MM.1S (cell line): ENCODE results near the gene SLC6A11.

Experiments used
- DNase-seq: peaks from one replicate; pipeline ENCODE4 v3.0.0-alpha.2; 2015
- H2AFZ ChIP-seq: fragments of 300-600 bp; sonication (generic); 2 replicates; pipeline ENCODE4 v1.6.0; 2016; ENCODE audit warnings: antibody characterized with exemption, low read length
- H3F3A ChIP-seq: fragments of 300-600 bp; sonication (generic); 2 replicates; pipeline ENCODE4 v1.6.1; 2016; ENCODE audit warnings: mild to moderate bottlenecking, antibody characterized with exemption, low read length, moderate library complexity, mixed read lengths; ENCODE audit not compliant: insufficient read depth
- H3K27ac ChIP-seq: fragments of 300-600 bp; sonication (generic); 2 replicates; pipeline ENCODE4 v1.5.1; 2016; ENCODE audit warnings: mild to moderate bottlenecking, low read length
- H3K27me3 ChIP-seq: fragments of 300-600 bp; sonication (generic); replicated peaks from 2 replicates; pipeline ENCODE4 v1.6.0; 2016; ENCODE audit warnings: low read length; ENCODE audit not compliant: insufficient read depth
- H3K36me3 ChIP-seq: fragments of 300-600 bp; sonication (generic); replicated peaks from 2 replicates; pipeline ENCODE4 v1.6.1; 2016; ENCODE audit warnings: mild to moderate bottlenecking, low read length, mixed read lengths; ENCODE audit not compliant: insufficient read depth
- H3K4me1 ChIP-seq: fragments of 300-600 bp; sonication (generic); 2 replicates; pipeline ENCODE4 v1.6.1; 2016; ENCODE audit warnings: low read length, mixed read lengths
- H3K4me2 ChIP-seq: fragments of 300-600 bp; sonication (generic); 2 replicates; pipeline ENCODE4 v1.6.0; 2016; ENCODE audit warnings: low read depth, low read length
- H3K4me3 ChIP-seq: fragments of 300-600 bp; sonication (generic); 2 replicates; pipeline ENCODE4 v1.5.1; 2016; ENCODE audit warnings: low read length, mixed read lengths
- H3K79me2 ChIP-seq: fragments of 300-600 bp; sonication (generic); 2 replicates; pipeline ENCODE4 v1.6.1; 2016; ENCODE audit warnings: mixed run types, low read length, mixed read lengths
- H3K9ac ChIP-seq: fragments of 300-600 bp; sonication (generic); 2 replicates; pipeline ENCODE4 v1.6.1; 2016; ENCODE audit warnings: low read length, mixed read lengths
- H3K9me2 ChIP-seq: fragments of 300-600 bp; sonication (generic); replicated peaks from 2 replicates; pipeline ENCODE4 v1.6.1; 2016; ENCODE audit warnings: mild to moderate bottlenecking, low read length, mixed read lengths; ENCODE audit not compliant: insufficient read depth
- H3K9me3 ChIP-seq: fragments of 300-600 bp; sonication (generic); replicated peaks from 2 replicates; pipeline ENCODE4 v1.6.1; 2016; ENCODE audit warnings: mild to moderate bottlenecking, low read length, mixed read lengths; ENCODE audit not compliant: insufficient read depth
- H4K20me1 ChIP-seq: fragments of 300-600 bp; sonication (generic); 2 replicates; pipeline ENCODE4 v1.6.1; 2016; ENCODE audit warnings: mild to moderate bottlenecking, low read length, moderate library complexity, mixed read lengths; ENCODE audit not compliant: insufficient read depth
- CTCF ChIP-seq: fragments of 300-600 bp; sonication (generic); IDR thresholded peaks from 2 replicates; pipeline ENCODE4 v1.5.1; 2016; ENCODE audit warnings: antibody characterized with exemption, low read length, mixed read lengths
- EZH2 ChIP-seq: fragments of 300-600 bp; sonication (generic); optimal IDR thresholded peaks from 2 replicates; pipeline ENCODE3; 2017; ENCODE audit warnings: low read depth, mild to moderate bottlenecking, antibody characterized with exemption, low read length, mixed read lengths
- EZH2phosphoT487 ChIP-seq: fragments of 300-600 bp; sonication (generic); IDR thresholded peaks from 2 replicates; pipeline ENCODE4 v1.6.1; 2018; ENCODE audit warnings: antibody characterized with exemption, low read length

SLC6A11 gene

GRCh38 chr3:10974131-10974530, 158.1 kb downstream of the SLC6A11 start:
- H3K4me2 ChIP-seq: no peak overlapping the region
- H3F3A ChIP-seq: no peaks in the 10 kb centered on the region
- no peaks in the 10 kb centered on the region for H3K4me1 ChIP-seq
- no peak for DNase-seq
- H3K4me3 ChIP-seq: no peak overlapping the region
- no peaks in the 10 kb centered on the region for H3K9me3 ChIP-seq
- H3K79me2 ChIP-seq: no peaks in the 10 kb centered on the region
- H3K36me3 ChIP-seq: no peaks in the 10 kb centered on the region
- H3K9ac ChIP-seq: no peak overlapping the region
- H3K27me3 ChIP-seq: peaks cover 15% of the 10 kb centered on the region; the same call in 1 of the 2 replicates
- no peak overlapping the region for H3K27ac ChIP-seq
- H3K9me2 ChIP-seq: no peaks in the 10 kb centered on the region
- TF ChIP-seq EZH2: no peak
- TF ChIP-seq CTCF: no peak
- TF ChIP-seq EZH2phosphoT487: no peak
- no peak overlapping the region for H2AFZ ChIP-seq
- H4K20me1 ChIP-seq: no peaks in the 10 kb centered on the region

- Histone ChIP-seq H3K9me3 (no peaks in the 10 kb centered on the region), H2AFZ (no peak overlapping the region), H4K20me1 (no peaks in the 10 kb centered on the region), H3F3A (no peaks in the 10 kb centered on the region), H3K79me2 (no peaks in the 10 kb centered on the region), H3K9me2 (no peaks in the 10 kb centered on the region), H3K9ac (no peak overlapping the region), H3K27me3 (peaks cover 15% of the 10 kb centered on the region; the same call in 1 of the 2 replicates), H3K4me1 (no peaks in the 10 kb centered on the region), H3K4me2 (no peak overlapping the region), H3K4me3 (no peak overlapping the region), H3K36me3 (no peaks in the 10 kb centered on the region), H3K27ac (no peak overlapping the region)
- TF ChIP-seq EZH2: no peak
- no peak for TF ChIP-seq EZH2phosphoT487
- TF ChIP-seq CTCF: no peak
- no peak for DNase-seq
Measured at GRCh38 chr3:10974746-10975375, 158.8 kb downstream of the SLC6A11 start.

GRCh38 chr3:10975695-10976234, 159.7 kb downstream of the SLC6A11 start:
- no peaks in the 10 kb centered on the region for H3K79me2 ChIP-seq
- no peaks in the 10 kb centered on the region for H3K4me1 ChIP-seq
- H3K9ac ChIP-seq: no peak overlapping the region
- no peaks in the 10 kb centered on the region for H3F3A ChIP-seq
- peaks cover 15% of the 10 kb centered on the region; the same call in 1 of the 2 replicates for H3K27me3 ChIP-seq
- H3K9me2 ChIP-seq: no peaks in the 10 kb centered on the region
- no peak overlapping the region for H3K4me3 ChIP-seq
- H3K36me3 ChIP-seq: no peaks in the 10 kb centered on the region
- H3K9me3 ChIP-seq: no peaks in the 10 kb centered on the region
- DNase-seq: no peak
- no peaks in the 10 kb centered on the region for H4K20me1 ChIP-seq
- no peak for TF ChIP-seq CTCF
- TF ChIP-seq EZH2phosphoT487: no peak
- no peak for TF ChIP-seq EZH2
- no peak overlapping the region for H3K4me2 ChIP-seq
- no peak overlapping the region for H2AFZ ChIP-seq
- no peak overlapping the region for H3K27ac ChIP-seq
